H1 (cell line): Measurements from ENCODE around the gene KIAA0930. TPM values are rescaled to one million over a fixed set of nuclear protein-coding genes. Genes with fewer than 3 reads are reported as not detected.

ENCODE experiments used
- CTCF ChIA-PET: fragments of 300-600 bp; sonication (Branson Sonifier 250); formaldehyde crosslinking; loops from one replicate; lab custom pipeline; 2021; ENCODE audit not compliant: partially characterized antibody; lab: Charles Lee
- POLR2A ChIA-PET: fragments of 300-600 bp; sonication (Branson Sonifier 250); formaldehyde crosslinking; loops from one replicate; lab custom pipeline; 2021; ENCODE audit warnings: inconsistent platforms; ENCODE audit not compliant: partially characterized antibody; lab: Charles Lee
- DNase-seq, 2 experiments: peaks; one replicate each; pipeline versions ENCODE4 v3.0.0 to v3.0.0-alpha.2; 2010 to 2022; ENCODE audit warnings: low spot score in 2 of 2, low read depth in 1 of 2, mixed read lengths in 1 of 2
- FAIRE-seq: peaks from 2 replicates; lab custom pipeline; 2011; peaks lifted over from hg19 to GRCh38; lab: Jason Lieb, UNC
- H2AFZ ChIP-seq: 2 replicates; pipeline ENCODE4 v1.8.1; 2012; ENCODE audit warnings: low read length, inconsistent platforms
- H2AK5ac ChIP-seq: 2 replicates; pipeline ENCODE4 v1.6.1; 2013; ENCODE audit warnings: low read depth, low read length
- H2BK120ac ChIP-seq: replicated peaks from 2 replicates; pipeline ENCODE3; 2013; ENCODE audit warnings: low read depth, low read length, inconsistent platforms
- H2BK12ac ChIP-seq: 2 replicates; pipeline ENCODE4 v1.6.1; 2013; ENCODE audit warnings: low read depth, low read length
- H2BK15ac ChIP-seq: 2 replicates; pipeline ENCODE4 v1.6.1; 2013; ENCODE audit warnings: low read length
- H2BK20ac ChIP-seq: 2 replicates; pipeline ENCODE4 v1.6.1; 2013; ENCODE audit warnings: low read length
- H2BK5ac ChIP-seq: 2 replicates; pipeline ENCODE4 v1.6.1; 2013; ENCODE audit warnings: low read depth, low read length
- H3K14ac ChIP-seq: 2 replicates; pipeline ENCODE4 v1.6.1; 2013; ENCODE audit warnings: inconsistent platforms; ENCODE audit not compliant: insufficient read length
- H3K18ac ChIP-seq: 2 replicates; pipeline ENCODE4 v1.6.1; 2013; ENCODE audit warnings: low read length; ENCODE audit errors: extremely low read depth
- H3K23ac ChIP-seq: 2 replicates; pipeline ENCODE4 v1.6.1; 2013; ENCODE audit warnings: inconsistent platforms; ENCODE audit not compliant: insufficient read length
- H3K23me2 ChIP-seq: 2 replicates; pipeline ENCODE4 v1.6.1; 2013; ENCODE audit warnings: low read depth, low read length
- H3K27ac ChIP-seq: 2 replicates; pipeline ENCODE4 v1.6.1; 2011; ENCODE audit warnings: low read depth, low read length, inconsistent platforms
- H3K27me3 ChIP-seq, 4 experiments: replicated peaks in 1 of 4; 1 replicate in 1 of 4; 2 replicates in 3 of 4; pipeline versions ENCODE4 v1.6.1 to v1.8.1; 2011 to 2013; ENCODE audit warnings: low read length in 3 of 4, mild to moderate bottlenecking in 3 of 4, inconsistent platforms in 2 of 4, mixed read lengths in 2 of 4, moderate library complexity in 1 of 4; ENCODE audit not compliant: control insufficient read depth in 3 of 4, insufficient read depth in 3 of 4; ENCODE audit errors: extremely low read depth in 1 of 4
- H3K36me3 ChIP-seq, 4 experiments: 2 replicates each; pipeline versions ENCODE4 v1.6.1 to v1.8.1; 2011 to 2013; ENCODE audit warnings: mild to moderate bottlenecking in 4 of 4, low read length in 3 of 4, moderate library complexity in 2 of 4, control low read depth in 1 of 4, inconsistent platforms in 1 of 4; ENCODE audit not compliant: insufficient read depth in 4 of 4, control insufficient read depth in 2 of 4
- H3K4ac ChIP-seq: replicated peaks from 2 replicates; pipeline ENCODE3; 2013; ENCODE audit warnings: low read length, low read depth, mixed read lengths, inconsistent platforms; ENCODE audit not compliant: insufficient read length
- H3K4me1 ChIP-seq, 4 experiments: replicated peaks in 1 of 4; 1 replicate in 1 of 4; 2 replicates in 3 of 4; pipeline versions ENCODE4 v1.6.1 to v1.8.1; 2011 to 2013; ENCODE audit warnings: low read length in 3 of 4, inconsistent platforms in 2 of 4, mixed read lengths in 1 of 4; ENCODE audit not compliant: insufficient read depth in 4 of 4, control insufficient read depth in 3 of 4
- H3K4me2 ChIP-seq, 2 experiments: 2 replicates each; pipeline versions ENCODE4 v1.6.1 to v1.8.1; 2011 to 2013; ENCODE audit warnings: low read depth in 2 of 2, low read length in 2 of 2, control low read depth in 1 of 2, inconsistent platforms in 1 of 2, mild to moderate bottlenecking in 1 of 2; ENCODE audit not compliant: insufficient read depth in 1 of 2
- H3K4me3 ChIP-seq, 4 experiments: fragments of 200-600, 300-600 bp in 1 of 4; sonication (generic), shearing (Covaris generic), sonication (Bioruptor Twin) in 1 of 4; 2 replicates each; pipeline versions ENCODE4 v1.5.1 to v1.8.1; 2011 to 2016; ENCODE audit warnings: low read length in 4 of 4, low read depth in 3 of 4, control low read depth in 2 of 4, inconsistent platforms in 2 of 4, mild to moderate bottlenecking in 2 of 4, mixed read lengths in 1 of 4, moderate library complexity in 1 of 4; ENCODE audit not compliant: insufficient read depth in 2 of 4; ENCODE audit errors: extremely low read depth in 1 of 4
- H3K56ac ChIP-seq: replicated peaks from 2 replicates; pipeline ENCODE3; 2013; ENCODE audit warnings: low read depth, mild to moderate bottlenecking, mixed read lengths, low read length, inconsistent platforms; ENCODE audit not compliant: insufficient read length
- H3K79me1 ChIP-seq: 2 replicates; pipeline ENCODE4 v1.6.1; 2013; ENCODE audit warnings: low read depth, low read length, control low read depth
- H3K79me2 ChIP-seq, 2 experiments: 2 replicates each; pipeline versions ENCODE4 v1.6.1 to v1.8.1; 2012 to 2013; ENCODE audit warnings: low read length in 2 of 2, mild to moderate bottlenecking in 2 of 2, inconsistent platforms in 1 of 2; ENCODE audit not compliant: insufficient read depth in 2 of 2, control insufficient read depth in 1 of 2
- H3K9ac ChIP-seq, 4 experiments: replicated peaks in 1 of 4; 1 replicate in 1 of 4; 2 replicates in 3 of 4; pipeline versions ENCODE4 v1.6.1 to v1.8.1; 2011 to 2013; ENCODE audit warnings: low read depth in 3 of 4, low read length in 3 of 4, control low read depth in 2 of 4, mild to moderate bottlenecking in 2 of 4, moderate library complexity in 2 of 4, inconsistent platforms in 1 of 4; ENCODE audit errors: extremely low read depth in 1 of 4
- H3K9me3 ChIP-seq, 2 experiments: 2 replicates each; pipeline versions ENCODE4 v1.6.1 to v1.8.1; 2012 to 2013; ENCODE audit warnings: mild to moderate bottlenecking in 2 of 2, moderate library complexity in 2 of 2, control low read depth in 1 of 2, inconsistent platforms in 1 of 2, low read depth in 1 of 2, low read length in 1 of 2, mixed read lengths in 1 of 2; ENCODE audit not compliant: insufficient read depth in 2 of 2
- H4K20me1 ChIP-seq, 2 experiments: replicated peaks in 1 of 2; 2 replicates each; pipeline versions ENCODE3 to v1.8.1; 2011 to 2013; ENCODE audit warnings: inconsistent platforms in 2 of 2, low read length in 2 of 2, mild to moderate bottlenecking in 1 of 2; ENCODE audit not compliant: insufficient read depth in 2 of 2, control insufficient read depth in 1 of 2
- H4K5ac ChIP-seq: 2 replicates; pipeline ENCODE4 v1.6.1; 2013; ENCODE audit warnings: low read length, low read depth, mixed read lengths, inconsistent platforms; ENCODE audit not compliant: insufficient read length
- H4K8ac ChIP-seq: 2 replicates; pipeline ENCODE4 v1.8.0; 2013; ENCODE audit warnings: mild to moderate bottlenecking, moderate library complexity, low read length, inconsistent platforms; ENCODE audit not compliant: insufficient read depth; ENCODE audit errors: extremely low read depth
- H4K91ac ChIP-seq: replicated peaks from 2 replicates; pipeline ENCODE3; 2013; ENCODE audit warnings: low read length, mixed read lengths, inconsistent platforms; ENCODE audit not compliant: insufficient read length
- ATF2 ChIP-seq: IDR thresholded peaks from 2 replicates; pipeline ENCODE4 v1.6.1; 2012; ENCODE audit warnings: low read length, inconsistent platforms
- BACH1 ChIP-seq: IDR thresholded peaks from 2 replicates; pipeline ENCODE4 v1.6.1; 2012; ENCODE audit warnings: low read length, improper control_type of control experiment
- CBX5 ChIP-seq: fragments of 300-800, 300-1000 bp; sonication (generic); IDR thresholded peaks from 2 replicates; pipeline ENCODE4 v1.7.1; 2016; ENCODE audit warnings: antibody characterized with exemption, low read length, low read depth
- CTBP2 ChIP-seq: IDR thresholded peaks from 2 replicates; pipeline ENCODE4 v1.7.0; 2011; ENCODE audit warnings: borderline replicate concordance, mild to moderate bottlenecking, moderate library complexity, mixed read lengths, low read length; ENCODE audit not compliant: insufficient read depth, insufficient read length
- NANOG ChIP-seq: IDR thresholded peaks from 2 replicates; pipeline ENCODE4 v1.6.1; 2011; ENCODE audit warnings: low read length, low read depth, mild to moderate bottlenecking, inconsistent platforms; ENCODE audit not compliant: insufficient read depth, poor library complexity, severe bottlenecking
- RFX5 ChIP-seq: IDR thresholded peaks from 2 replicates; pipeline ENCODE4 v1.6.1; 2011; ENCODE audit warnings: low read depth, low read length, improper control_type of control experiment, borderline replicate concordance
- SIX5 ChIP-seq: IDR thresholded peaks from 2 replicates; pipeline ENCODE4 v1.6.1; 2011; ENCODE audit warnings: mild to moderate bottlenecking, low read depth, low read length
- TEAD4 ChIP-seq: IDR thresholded peaks from 2 replicates; pipeline ENCODE4 v1.6.1; 2012; ENCODE audit warnings: low read depth, low read length, inconsistent platforms, mixed read lengths
- WGBS, 2 experiments: shearing (Covaris generic) in 1 of 2; methylation state at CpG; one replicate each; pipeline versions ENCODE4 v1.1.6 to v1.1.7; 2013 to 2015; ENCODE audit warnings: low lambda C conversion rate in 2 of 2, mixed read lengths in 2 of 2, inconsistent platforms in 1 of 2, low coverage in 1 of 2, missing lambda C conversion rate in 1 of 2; ENCODE audit not compliant: insufficient replicate concordance in 2 of 2, insufficient coverage in 1 of 2, insufficient read length in 1 of 2; ENCODE audit errors: extremely low coverage in 1 of 2, missing lambda C conversion rate in 1 of 2; 5-methylcytosine and 5-hydroxymethylcytosine counted together
- polyA plus RNA-seq, 7 experiments: library from polyadenylated mRNA; depleted of rRNA in 3 of 7; stranded (reverse) in 5 of 7; unstranded in 2 of 7; fragments of >200 nt in 5 of 7; fragments of 200-250 nt in 2 of 7; gene quantifications; 1 replicate in 5 of 7; 2 replicates in 1 of 7; 4 replicates in 1 of 7; pipeline versions ENCODE4 v1.2.1 to v1.2.3, GENCODE V29; 2011 to 2013; ENCODE audit warnings: missing spikeins in 2 of 7, mixed read lengths in 2 of 7
- total RNA-seq: library from RNA; stranded (reverse); fragmentation: NEBNext Ultra II Directional; extraction: Animal tissue kit (Norgen Biotek cat#: 25700); gene quantifications from 2 replicates; pipeline ENCODE4 v1.2.1, GENCODE V29; 2021
- TF ChIP-seq, protein P1 (sequence below): IDR thresholded peaks from 2 replicates; pipeline ENCODE4 v1.6.1; 2012; ENCODE audit warnings: inconsistent platforms

The KIAA0930 gene
- total and polyA plus RNA-seq, 2 of the 8 experiments (the other 6 are each of a cell fraction or from before 2014, with no cell fraction given): 61.9 to 66.1 TPM

DNA sequence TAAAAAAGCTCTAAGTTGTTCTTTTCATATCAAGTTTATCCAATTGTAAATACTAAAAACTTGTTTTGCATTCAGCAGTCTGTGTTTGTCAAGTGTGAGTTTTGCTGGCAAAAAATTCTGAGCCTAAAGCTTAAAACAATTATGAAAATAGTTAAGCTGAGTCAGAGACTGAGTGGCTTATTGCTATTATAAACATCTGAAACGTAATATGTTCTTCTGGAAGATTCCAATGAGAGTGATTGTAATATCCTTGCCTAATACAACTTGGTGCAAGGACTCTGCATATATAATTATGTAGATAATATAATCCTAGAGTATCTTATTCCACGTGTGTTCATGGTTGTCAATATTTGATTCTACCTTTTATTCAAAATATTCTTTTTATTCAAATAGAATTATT, 91.0 kb downstream of the KIAA0930 start:
- no peak overlapping the region for H3K18ac ChIP-seq
- H3K14ac ChIP-seq: no peak overlapping the region
- no peaks in the 10 kb centered on the region for H3K79me2 ChIP-seq
- no peak overlapping the region for H2BK20ac ChIP-seq
- H2BK5ac ChIP-seq: no peak overlapping the region
- 89% methylated on average over 2 of the region's 2 CpGs; no CpG with 5 or more reads in 1 of the 2 experiments for WGBS, 2 experiments
- no peak overlapping the region for H4K5ac ChIP-seq
- no peak overlapping the region for H4K8ac ChIP-seq
- H3K36me3 ChIP-seq: peaks cover 0 to 23% (median 9%) of the 10 kb centered on the region in 4 experiments; a peak in 4 of 8 replicates
- no peaks in the 10 kb centered on the region for H3K4me1 ChIP-seq
- H4K91ac ChIP-seq: no peak overlapping the region
- H2AFZ ChIP-seq: no peak overlapping the region
- H2BK15ac ChIP-seq: no peak overlapping the region
- ChIA-PET POLR2A (interaction anchor here (0.6 to 1.3 kb wide), 6 partner anchors 10 to 1703 kb away, joined by 3 to 6 read pairs (median 3); no protein-coding TSS in a partner anchor), CTCF (interaction anchor here (0.9 kb wide), 1 partner anchor 10 kb away, joined by 3 read pairs; no protein-coding TSS in a partner anchor)
- DNase-seq (no peak), FAIRE-seq (no peak)
- no peaks in the 10 kb centered on the region for H3K27me3 ChIP-seq
- no peaks in the 10 kb centered on the region; the same call in 1 of the 2 replicates for H3K79me1 ChIP-seq
- H3K4ac ChIP-seq: no peak overlapping the region
- H3K9me3 ChIP-seq: no peaks in the 10 kb centered on the region
- no peak overlapping the region for H2BK120ac ChIP-seq
- H2BK12ac ChIP-seq: no peak overlapping the region
- H3K9ac ChIP-seq: no peak overlapping the region
- no peak overlapping the region for H3K27ac ChIP-seq
- no peaks in the 10 kb centered on the region for H3K23me2 ChIP-seq
- H4K20me1 ChIP-seq: no peaks in the 10 kb centered on the region
- H3K4me3 ChIP-seq: no peak overlapping the region
- no peak overlapping the region for H3K23ac ChIP-seq
- H3K56ac ChIP-seq: no peak overlapping the region
- H2AK5ac ChIP-seq: no peak overlapping the region
- no peak overlapping the region for H3K4me2 ChIP-seq
- TF ChIP-seq ATF2 (no peak), CTBP2 (no peak), CBX5 (no peak), TEAD4 (no peak), RFX5 (no peak), SIX5 (no peak), BACH1 (no peak), NANOG (no peak)
- TF ChIP-seq, protein P1, sequence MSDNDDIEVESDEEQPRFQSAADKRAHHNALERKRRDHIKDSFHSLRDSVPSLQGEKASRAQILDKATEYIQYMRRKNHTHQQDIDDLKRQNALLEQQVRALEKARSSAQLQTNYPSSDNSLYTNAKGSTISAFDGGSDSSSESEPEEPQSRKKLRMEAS: no peak
